DLD1 (cell line): ENCODE data around the gene NWD2.

Experiments used
- in situ Hi-C: cut with HindIII; loops from 2 replicates; pipeline ENCODE4 v1.10.0; 2017; ENCODE audit warnings: low sequenced_read_pairs

The NWD2 gene

DNA sequence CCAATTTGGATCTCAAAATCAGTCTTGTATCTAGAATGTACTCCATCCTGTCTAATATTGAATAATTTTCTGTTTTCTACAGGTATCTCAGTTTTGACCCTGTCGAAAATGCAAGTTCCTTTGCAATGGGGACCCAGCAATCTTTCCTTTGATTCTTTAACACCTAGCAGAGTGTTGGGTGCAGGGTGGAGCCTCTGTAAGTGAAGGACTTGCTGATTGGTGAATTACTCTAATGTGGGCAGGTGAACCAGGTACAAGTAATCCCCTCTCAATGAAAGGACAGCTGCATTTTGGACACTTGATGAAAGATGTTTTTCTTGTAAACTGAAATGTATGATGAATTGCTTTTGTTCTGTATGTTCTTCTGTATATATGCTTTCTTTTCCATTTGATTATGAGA is 54.9 kb downstream of the NWD2 start:
- in situ Hi-C loops = no loop called here

GRCh38 chr4:37304612-37305011 is 60.1 kb downstream of the NWD2 start:
- in situ Hi-C loops = no loop called here

DNA sequence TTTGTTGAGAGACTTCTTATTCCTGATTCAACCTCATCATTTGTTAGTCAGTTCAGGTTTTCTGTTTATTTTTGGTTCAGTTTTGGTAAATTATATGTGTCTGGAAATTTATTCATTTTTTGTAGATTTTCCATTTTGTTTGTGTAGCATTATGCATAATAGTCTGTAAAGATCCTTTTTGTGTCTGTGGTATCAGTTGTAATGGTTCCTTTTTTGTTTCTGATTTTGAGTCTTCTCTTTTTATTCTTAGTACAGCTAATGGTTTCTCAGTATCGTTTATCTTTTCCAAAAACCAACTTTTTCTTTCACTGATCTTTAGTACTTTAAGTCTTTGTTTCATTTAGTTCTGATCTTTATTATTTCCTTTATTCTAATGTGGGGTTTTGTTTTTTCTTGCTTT is 61.4 kb downstream of the NWD2 start:
- in situ Hi-C loops = no loop called here

DNA sequence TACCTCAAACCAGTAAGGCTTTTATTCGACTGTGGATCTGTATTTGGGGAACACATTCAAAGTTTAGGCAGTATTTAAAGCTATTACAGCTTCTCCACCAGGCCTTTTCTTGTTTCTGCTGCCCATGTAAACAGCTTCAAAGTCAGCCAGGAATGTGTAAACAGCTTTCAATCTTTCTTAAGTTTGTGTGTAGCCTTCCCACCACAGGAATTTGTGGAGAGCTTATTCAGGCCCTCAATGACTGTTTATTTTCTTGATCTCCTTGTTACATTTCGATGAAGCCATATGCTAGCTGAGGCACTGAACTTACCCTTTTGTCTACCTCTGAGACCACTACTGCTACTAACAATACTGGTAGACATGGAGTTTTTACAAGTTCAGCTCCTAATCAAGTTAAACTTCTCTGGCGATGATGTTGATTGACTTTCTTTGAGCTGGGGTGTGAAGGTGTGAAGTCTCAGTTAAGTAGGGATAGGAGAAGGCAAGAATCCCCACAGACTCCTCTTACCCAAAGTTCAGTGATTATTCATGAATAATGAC is 72.6 kb downstream of the NWD2 start:
- in situ Hi-C loops = no loop called here

DNA sequence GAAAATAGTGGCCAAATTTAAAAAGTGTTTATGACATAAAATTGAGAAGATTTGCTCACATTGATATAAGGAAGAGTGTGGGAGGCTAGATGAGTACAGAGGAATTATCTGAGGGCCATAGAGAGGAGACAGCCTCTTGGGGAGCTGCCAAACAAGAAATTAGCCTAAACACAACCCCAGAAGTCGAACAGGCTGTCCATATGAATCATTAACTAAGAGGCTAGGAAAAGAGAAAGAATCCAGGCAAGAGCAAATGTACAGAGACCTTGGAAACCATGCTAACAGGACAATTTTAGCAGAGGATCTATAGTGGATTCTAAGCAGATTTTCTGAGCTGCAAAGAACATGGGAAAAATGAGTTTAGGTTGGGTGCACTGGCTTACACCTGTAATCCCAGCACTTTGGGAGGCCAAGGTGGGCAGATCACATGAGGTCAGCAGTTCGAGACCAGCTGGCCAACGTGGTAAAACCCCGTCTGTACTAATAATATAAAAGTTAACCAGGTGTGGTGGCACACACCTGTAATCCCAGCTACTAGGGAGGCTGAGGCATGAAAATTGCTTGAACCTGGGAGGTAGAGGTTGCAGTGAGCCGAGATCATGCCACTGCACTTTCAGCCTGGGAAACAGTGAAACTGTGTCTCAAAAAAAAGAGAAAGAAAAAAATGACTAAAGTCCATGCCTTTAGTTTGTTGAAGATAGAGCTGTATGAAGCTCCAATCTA is 76.1 kb downstream of the NWD2 start:
- in situ Hi-C loops = no loop called here

GRCh38 chr4:37322122-37322521 is 77.6 kb downstream of the NWD2 start:
- in situ Hi-C loops = no loop called here

DNA sequence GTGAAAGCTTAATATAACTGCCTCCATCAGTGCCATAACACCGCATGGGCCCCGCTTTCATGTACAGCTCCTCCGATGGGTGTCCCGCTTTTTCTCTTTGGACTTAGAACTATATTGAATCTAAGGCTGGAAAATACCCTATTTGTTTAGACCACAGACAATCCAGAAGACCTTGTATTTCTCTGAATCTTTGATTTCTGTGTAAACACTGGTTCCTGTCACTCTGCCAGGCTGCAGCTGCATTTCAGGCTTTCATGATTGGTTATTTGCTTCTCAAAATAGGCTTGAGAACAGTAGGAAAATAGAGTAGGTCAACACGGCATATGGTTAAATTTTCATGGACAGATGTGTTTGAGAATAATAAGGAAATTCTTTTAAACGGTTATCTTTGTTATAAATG is 80.0 kb downstream of the NWD2 start:
- in situ Hi-C loops = no loop called here

DNA sequence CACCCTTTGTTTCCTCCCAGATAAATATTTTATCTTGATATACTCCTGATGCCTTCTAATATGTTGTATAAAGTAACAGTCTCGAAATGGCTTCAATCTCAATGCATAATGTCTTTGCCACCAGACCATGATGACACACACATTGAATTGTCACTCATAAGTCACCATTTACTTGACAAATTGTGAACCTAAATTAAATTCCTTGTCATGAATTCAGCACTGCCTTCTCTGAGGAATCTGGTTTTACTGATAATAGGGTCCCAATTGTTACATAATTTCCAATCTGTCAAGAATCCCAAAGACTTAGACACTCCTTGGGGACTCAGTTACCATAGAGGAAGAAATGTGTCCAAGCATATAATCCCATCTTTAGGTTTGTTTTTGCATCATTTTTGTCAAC is 82.3 kb downstream of the NWD2 start:
- in situ Hi-C loops = no loop called here

GRCh38 chr4:37338972-37339371 is 94.4 kb downstream of the NWD2 start:
- in situ Hi-C loops = no loop called here

GRCh38 chr4:37358748-37359147 is 114.2 kb downstream of the NWD2 start:
- in situ Hi-C loops = no loop called here

DNA sequence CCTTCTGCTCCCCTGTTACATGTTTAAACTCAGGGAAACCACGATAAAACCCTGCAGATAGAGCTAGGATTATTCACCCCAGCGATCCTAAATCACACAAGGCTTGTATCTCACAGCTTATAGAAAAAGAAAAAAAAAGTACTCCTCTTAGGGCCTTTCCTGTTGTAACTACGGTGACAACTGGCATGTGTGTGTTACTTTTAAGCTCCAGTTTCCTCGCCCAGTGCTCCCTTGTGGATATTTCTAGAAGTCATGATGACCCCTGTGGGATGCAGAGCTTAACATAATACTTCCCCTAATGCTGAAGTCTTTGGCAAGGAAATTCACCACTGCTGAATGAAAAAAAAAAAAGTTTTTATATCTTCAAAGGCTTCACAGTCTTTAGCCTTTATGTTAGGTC is 114.7 kb downstream of the NWD2 start:
- in situ Hi-C loops = no loop called here

- in situ Hi-C loops = no loop called here
Observed at GRCh38 chr4:37365888-37366287, 121.3 kb downstream of the NWD2 start.

DNA sequence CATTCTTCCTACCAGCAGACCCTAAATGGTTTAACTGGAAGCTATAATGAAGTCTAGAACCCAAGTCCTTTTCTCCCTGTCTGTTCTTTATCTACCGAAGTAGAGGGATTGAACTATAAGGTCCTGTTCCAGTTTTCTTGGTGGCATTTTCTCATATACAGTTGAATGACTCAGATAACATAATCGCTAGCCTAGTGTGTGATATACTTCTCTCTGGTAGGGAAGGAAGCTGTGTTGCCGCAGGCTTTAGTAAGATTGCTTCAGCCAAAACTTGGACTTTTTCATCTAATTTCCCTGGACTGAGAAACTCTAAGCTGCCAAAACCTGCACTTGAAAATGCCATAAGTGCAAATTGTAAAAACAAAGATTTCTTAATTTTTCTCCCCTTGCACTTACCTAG is 123.4 kb downstream of the NWD2 start:
- in situ Hi-C loops = no loop called here

DNA sequence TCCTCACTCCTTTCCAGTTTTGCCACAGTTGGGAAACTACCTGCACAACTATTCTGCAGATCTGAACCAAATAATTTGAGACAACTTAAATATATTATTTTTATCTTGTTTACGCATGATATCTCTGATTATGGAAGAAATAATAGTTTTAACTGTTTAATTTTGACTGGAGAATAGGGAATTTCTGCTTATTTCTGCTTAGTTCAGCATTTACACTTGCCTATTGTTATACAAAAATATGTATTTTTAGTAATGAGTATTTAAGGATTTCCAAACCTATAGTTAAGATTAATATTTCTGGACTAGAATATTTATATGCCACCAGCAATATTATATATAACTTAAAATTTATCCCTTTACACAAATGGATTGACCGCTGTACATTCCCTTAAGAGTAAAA is 125.5 kb downstream of the NWD2 start:
- in situ Hi-C loops = no loop called here

DNA sequence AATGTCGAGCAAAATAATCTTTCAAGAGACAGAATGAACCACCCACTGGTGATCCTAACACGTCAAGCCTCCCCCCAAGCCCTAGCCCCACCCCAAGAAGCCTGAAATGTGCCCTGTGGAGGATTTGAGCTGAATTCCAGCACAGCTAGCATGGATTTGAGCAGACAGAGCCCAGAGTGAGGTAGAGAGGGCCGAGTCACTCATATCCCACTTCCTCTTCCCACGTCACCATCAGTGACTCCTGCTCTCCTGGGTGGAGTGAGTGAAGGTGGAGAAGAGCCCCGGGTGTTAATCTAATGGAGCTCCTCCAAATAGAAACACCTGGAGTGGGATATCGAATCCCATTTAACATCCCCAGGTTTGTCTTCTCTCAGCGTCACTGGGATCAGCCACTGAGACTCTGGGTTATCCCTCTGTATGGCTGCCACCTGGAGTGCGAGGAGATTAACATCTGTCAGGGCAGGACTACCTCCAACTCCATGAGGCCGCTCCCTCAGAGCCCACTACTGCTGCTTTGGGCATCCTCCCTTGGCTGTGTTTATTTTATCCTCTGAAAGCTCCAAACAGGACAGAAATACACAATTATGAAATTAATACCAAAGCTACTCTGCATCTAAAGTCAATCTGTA is 136.6 kb downstream of the NWD2 start:
- in situ Hi-C loops = no loop called here

DNA sequence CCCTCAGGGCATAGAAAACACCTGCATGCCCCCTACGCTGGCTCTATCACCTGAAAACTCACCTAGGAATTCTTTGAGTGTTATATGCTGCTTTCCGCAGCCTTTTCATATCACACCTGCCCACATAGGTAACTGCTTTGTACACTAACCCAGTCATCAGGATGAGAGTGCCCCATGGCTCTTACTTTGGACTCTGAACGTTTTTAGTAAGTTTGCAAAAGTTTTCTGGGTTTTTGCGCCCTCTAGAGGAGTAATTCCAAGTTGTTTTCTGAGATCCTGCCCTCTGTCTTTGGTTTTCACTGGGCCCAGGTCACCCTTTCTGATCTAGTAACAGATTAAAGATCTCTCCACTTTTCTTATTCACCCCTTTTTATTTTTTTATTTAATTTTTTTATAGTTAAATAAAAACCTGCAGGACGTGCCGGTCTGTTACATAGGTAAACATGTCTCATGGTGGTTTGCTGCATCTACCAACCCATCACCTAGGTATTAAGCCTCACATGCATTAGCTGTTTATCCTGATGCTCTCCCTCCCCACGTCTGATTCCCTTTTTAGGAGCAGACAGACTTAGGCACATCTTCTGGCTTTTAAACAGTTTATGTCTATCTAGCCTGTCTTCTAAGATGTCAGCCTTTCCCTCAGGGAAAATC is 139.2 kb downstream of the NWD2 start:
- in situ Hi-C loops = no loop called here

DNA sequence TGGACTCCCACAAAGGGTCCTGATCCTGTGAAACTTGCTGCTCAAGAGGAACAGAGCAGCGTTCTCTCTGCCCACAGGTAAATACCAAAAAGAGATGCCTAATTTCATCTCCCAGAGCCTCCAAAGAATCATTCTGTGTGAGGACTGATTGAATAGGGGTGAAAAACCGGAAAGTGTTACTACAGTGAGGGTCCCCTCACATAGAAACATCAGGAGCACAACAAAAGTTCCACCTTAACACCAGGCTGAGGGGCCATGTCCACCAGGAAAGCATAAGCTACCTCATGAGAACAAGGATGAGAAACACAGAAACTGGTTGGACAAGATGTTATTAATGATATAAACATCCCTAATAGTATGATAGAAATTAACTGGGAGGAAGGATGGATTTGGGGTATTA is 140.9 kb downstream of the NWD2 start:
- in situ Hi-C loops = no loop called here

GRCh38 chr4:37388681-37389365 is 144.3 kb downstream of the NWD2 start:
- in situ Hi-C loops = no loop called here

DNA sequence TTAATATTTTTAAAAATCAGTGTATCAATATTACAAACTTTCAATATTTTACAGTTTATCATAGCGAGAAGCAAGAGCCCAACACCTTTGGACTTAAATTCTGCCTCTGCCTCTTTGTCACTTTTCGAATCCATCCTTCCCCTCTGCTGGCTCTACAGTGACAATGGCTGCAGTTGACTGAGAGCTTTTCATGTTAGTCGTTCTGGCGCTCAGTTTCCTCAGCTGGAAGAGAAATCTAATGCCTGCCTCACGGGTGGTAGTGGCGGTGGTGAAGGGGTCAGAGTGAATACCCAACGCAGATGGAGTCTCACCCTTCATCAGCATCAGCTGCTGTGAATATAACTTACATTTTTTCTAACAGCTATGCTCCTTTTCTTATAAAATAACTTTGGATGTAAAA is 144.8 kb downstream of the NWD2 start:
- in situ Hi-C loops = no loop called here

GRCh38 chr4:37389967-37390580 is 145.5 kb downstream of the NWD2 start:
- in situ Hi-C loops = no loop called here
